GM12874 (cell line): ENCODE results near the gene ARPC5.

ENCODE experiments used
- CTCF ChIP-seq: IDR thresholded peaks from 2 replicates; pipeline ENCODE4 v1.5.1; 2011; ENCODE audit warnings: low read depth, mild to moderate bottlenecking, control low read depth, low read length, moderate library complexity; ENCODE audit not compliant: insufficient read depth

The ARPC5 gene

DNA sequence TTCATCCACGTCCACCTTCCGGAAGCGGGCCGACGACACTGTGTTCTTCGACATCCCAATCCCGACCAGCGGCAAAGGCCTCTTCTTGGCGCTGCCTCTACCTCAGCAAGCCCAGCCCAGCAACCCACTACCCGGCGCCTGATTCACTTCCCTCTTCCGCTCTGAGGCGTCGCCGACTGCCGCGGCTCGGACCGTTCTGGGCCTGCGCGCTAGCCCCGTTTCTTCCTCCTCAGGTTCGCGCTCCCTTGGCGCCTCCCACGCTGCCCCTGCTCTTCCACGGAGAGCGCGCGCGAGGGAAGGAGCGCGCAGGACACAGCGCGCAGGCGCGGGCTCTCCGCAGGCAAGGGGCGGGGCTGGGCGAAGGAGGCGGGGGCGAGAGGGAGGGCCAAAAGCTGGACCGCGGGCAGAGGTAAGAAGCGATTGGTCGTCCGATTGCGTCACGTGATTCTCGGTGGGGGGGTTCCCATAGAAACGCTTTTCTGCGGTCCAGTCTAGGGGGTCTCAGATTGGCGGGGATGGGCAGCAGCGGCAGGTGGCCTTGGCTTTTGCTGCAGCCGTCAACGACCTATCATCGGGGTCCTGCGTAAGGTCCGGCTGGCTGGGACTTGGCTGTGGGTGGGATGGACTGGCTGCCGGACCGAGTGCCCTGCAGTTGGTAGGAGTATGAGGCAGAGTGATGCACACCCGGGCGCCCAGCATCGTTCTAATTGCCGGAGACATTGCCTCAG is at the start of gene ARPC5:
Gene ARPC5 (minus strand): TSS at position 178 of the 728 bp plus-strand sequence. CDS start 124 bp downstream, at position 54.
- no peak for TF ChIP-seq CTCF

DNA sequence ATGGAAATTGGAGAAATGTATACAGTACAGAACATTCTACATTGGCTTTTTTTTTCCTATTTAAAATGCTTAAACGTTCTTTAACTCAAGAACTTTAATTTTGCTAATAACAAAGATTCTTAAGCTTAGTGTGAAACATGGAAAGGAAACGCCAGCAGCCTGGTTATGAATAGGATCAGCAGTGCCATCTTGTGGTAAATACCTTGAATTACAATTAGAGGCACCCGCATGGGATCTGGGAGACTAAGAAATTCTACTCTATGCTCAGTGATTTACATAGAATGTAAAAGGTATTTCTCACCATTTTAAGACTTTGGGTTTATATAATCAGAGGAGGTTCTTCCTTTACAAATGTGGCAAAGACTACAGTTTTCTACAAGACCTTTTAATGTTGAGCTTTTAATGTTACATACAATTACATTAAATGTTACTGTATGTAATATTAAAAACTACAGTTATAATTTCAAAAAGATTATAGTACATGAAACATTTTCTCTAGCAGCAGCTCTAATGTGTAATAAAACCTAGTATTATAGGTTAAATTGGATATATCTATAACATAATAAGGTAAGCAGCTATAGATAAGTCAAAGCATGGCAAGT is 49.6 kb upstream of the ARPC5 start:
- peak; percentile 43; the same call in 1 of the 2 replicates for TF ChIP-seq CTCF

- no peak for TF ChIP-seq CTCF
Measured at GRCh38 chr1:183678819-183679218, 43.2 kb upstream of the ARPC5 start.

- no peak for TF ChIP-seq CTCF
Measured at GRCh38 chr1:183676586-183677189, 41.1 kb upstream of the ARPC5 start.

DNA sequence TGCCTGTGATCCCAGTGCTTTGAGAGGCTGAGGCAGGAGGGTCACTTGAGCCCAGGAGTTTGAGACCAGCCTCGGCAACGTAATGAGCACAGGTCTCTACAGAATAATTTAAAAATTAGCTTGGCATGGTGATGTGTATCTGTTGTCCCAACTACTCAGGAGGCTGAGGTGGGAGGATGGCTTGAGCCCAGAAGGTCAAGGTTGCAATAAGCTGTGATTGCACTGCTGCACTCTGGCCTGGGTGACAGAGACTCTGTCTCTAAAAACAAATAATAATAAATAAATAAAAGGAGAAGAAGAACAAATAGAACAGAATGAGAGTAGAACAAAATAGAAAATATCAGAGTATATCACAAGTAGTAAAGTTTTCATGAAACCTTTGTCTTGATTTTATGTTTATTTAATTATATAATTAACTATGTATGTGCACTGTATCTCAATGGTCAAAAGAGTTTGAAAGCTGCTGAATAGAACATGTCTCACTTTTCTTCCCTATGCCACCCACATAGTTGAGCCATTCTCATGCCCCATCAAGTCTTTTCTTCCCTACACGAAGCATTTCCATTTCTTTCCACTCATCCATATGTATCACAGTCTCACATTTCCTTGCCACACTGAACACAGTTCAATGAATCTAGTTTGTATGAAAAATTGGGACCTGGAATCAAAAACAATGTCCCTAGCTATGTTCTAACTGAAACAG is 40.5 kb upstream of the ARPC5 start:
- TF ChIP-seq CTCF, result no peak

- no peak for TF ChIP-seq CTCF
Measured at GRCh38 chr1:183675381-183675780, 39.8 kb upstream of the ARPC5 start.

- TF ChIP-seq CTCF, result no peak
Measured at GRCh38 chr1:183674886-183675285, 39.3 kb upstream of the ARPC5 start.
